HepG2 (cell line): Measurements from ENCODE around the gene F7.

Experiments used
- ASH2L ChIP-seq: fragments of 300-600, 200-600 bp; sonication (generic); IDR thresholded peaks from 2 replicates; pipeline ENCODE4 v1.7.0; 2017; ENCODE audit warnings: low read depth, mild to moderate bottlenecking, moderate library complexity, mixed read lengths, low read length; ENCODE audit not compliant: insufficient read length
- CBX5 ChIP-seq: sonication (generic); formaldehyde crosslinking; IDR thresholded peaks from 2 replicates; pipeline ENCODE4 v1.4.0; 2020; ENCODE audit warnings: missing genetic modification reagents, borderline replicate concordance
- CREB1 ChIP-seq, 2 experiments: fragments of 450-650 bp in 1 of 2; IDR thresholded peaks; 2 replicates each; pipeline ENCODE4 v1.6.1; 2016 to 2017; ENCODE audit warnings: control low read depth in 1 of 2, mild to moderate bottlenecking in 1 of 2, missing compliant biosample characterization in 1 of 2, missing genetic modification characterization in 1 of 2
- ESRRA ChIP-seq: sonication (generic); formaldehyde crosslinking; IDR thresholded peaks from 2 replicates; pipeline ENCODE4 v1.5.1; 2020; ENCODE audit warnings: mild to moderate bottlenecking, low read depth, missing genetic modification reagents
- HNF4A ChIP-seq: sonication (generic); formaldehyde crosslinking; IDR thresholded peaks from 2 replicates; pipeline ENCODE4 v1.4.0; 2020; ENCODE audit warnings: missing genetic modification reagents
- PLRG1 ChIP-seq: fragments of 450-650 bp; conservative IDR thresholded peaks from 2 replicates; pipeline ENCODE4 v1.6.1; 2016
- REL ChIP-seq: sonication (generic); formaldehyde crosslinking; conservative IDR thresholded peaks from 2 replicates; pipeline ENCODE4 v1.8.0; 2022; ENCODE audit warnings: mild to moderate bottlenecking, missing genetic modification reagents, moderate library complexity
- ZFX ChIP-seq: sonication (generic); formaldehyde crosslinking; IDR thresholded peaks from 2 replicates; pipeline ENCODE4 v1.4.0; 2020; ENCODE audit warnings: mild to moderate bottlenecking, low read depth, missing genetic modification reagents, moderate library complexity
- TF ChIP-seq, protein P1 (sequence below): sonication (generic); formaldehyde crosslinking; IDR thresholded peaks from 2 replicates; pipeline ENCODE4 v1.4.0; 2020; ENCODE audit warnings: missing genetic modification reagents
- TF ChIP-seq, protein P2 (sequence below): sonication (generic); formaldehyde crosslinking; IDR thresholded peaks from 2 replicates; pipeline ENCODE4 v1.5.0; 2020; ENCODE audit warnings: mild to moderate bottlenecking, missing genetic modification reagents, moderate library complexity
- TF ChIP-seq, protein P3 (sequence below): sonication (generic); formaldehyde crosslinking; IDR thresholded peaks from 2 replicates; pipeline ENCODE4 v1.8.1; 2023; ENCODE audit warnings: mild to moderate bottlenecking, inconsistent platforms, moderate library complexity, missing genetic modification reagents, borderline replicate concordance
- TF ChIP-seq, protein P4 (sequence below): sonication (generic); formaldehyde crosslinking; IDR thresholded peaks from 2 replicates; pipeline ENCODE4 v1.5.0; 2020; ENCODE audit warnings: missing genetic modification reagents, mild to moderate bottlenecking, borderline replicate concordance

- TF ChIP-seq PLRG1 (no peak), REL (CRISPR knock-in tag) (no peak), CBX5 (CRISPR knock-in tag) (no peak), HNF4A (CRISPR knock-in tag) (no peak), ZFX (CRISPR knock-in tag) (no peak), CREB1 (IDR thresholded peaks at IDR 0.05) (no peak), CREB1 (CRISPR knock-in tag; IDR thresholded peaks at IDR 0.05) (no peak), ASH2L (no peak), ESRRA (CRISPR knock-in tag) (no peak)
- TF ChIP-seq, protein P1, sequence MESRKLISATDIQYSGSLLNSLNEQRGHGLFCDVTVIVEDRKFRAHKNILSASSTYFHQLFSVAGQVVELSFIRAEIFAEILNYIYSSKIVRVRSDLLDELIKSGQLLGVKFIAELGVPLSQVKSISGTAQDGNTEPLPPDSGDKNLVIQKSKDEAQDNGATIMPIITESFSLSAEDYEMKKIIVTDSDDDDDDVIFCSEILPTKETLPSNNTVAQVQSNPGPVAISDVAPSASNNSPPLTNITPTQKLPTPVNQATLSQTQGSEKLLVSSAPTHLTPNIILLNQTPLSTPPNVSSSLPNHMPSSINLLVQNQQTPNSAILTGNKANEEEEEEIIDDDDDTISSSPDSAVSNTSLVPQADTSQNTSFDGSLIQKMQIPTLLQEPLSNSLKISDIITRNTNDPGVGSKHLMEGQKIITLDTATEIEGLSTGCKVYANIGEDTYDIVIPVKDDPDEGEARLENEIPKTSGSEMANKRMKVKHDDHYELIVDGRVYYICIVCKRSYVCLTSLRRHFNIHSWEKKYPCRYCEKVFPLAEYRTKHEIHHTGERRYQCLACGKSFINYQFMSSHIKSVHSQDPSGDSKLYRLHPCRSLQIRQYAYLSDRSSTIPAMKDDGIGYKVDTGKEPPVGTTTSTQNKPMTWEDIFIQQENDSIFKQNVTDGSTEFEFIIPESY (CRISPR knock-in tag) = no peak
- TF ChIP-seq, protein P2, sequence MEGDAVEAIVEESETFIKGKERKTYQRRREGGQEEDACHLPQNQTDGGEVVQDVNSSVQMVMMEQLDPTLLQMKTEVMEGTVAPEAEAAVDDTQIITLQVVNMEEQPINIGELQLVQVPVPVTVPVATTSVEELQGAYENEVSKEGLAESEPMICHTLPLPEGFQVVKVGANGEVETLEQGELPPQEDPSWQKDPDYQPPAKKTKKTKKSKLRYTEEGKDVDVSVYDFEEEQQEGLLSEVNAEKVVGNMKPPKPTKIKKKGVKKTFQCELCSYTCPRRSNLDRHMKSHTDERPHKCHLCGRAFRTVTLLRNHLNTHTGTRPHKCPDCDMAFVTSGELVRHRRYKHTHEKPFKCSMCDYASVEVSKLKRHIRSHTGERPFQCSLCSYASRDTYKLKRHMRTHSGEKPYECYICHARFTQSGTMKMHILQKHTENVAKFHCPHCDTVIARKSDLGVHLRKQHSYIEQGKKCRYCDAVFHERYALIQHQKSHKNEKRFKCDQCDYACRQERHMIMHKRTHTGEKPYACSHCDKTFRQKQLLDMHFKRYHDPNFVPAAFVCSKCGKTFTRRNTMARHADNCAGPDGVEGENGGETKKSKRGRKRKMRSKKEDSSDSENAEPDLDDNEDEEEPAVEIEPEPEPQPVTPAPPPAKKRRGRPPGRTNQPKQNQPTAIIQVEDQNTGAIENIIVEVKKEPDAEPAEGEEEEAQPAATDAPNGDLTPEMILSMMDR (CRISPR knock-in tag) = no peak
- TF ChIP-seq, protein P3, sequence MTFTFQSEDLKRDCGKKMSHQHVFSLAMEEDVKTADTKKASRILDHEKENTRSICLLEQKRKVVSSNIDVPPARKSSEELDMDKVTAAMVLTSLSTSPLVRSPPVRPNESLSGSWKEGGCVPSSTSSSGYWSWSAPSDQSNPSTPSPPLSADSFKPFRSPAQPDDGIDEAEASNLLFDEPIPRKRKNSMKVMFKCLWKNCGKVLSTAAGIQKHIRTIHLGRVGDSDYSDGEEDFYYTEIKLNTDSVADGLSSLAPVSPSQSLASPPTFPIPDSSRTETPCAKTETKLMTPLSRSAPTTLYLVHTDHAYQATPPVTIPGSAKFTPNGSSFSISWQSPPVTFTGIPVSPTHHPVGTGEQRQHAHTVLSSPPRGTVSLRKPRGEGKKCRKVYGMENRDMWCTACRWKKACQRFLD = no peak
- TF ChIP-seq, protein P4, sequence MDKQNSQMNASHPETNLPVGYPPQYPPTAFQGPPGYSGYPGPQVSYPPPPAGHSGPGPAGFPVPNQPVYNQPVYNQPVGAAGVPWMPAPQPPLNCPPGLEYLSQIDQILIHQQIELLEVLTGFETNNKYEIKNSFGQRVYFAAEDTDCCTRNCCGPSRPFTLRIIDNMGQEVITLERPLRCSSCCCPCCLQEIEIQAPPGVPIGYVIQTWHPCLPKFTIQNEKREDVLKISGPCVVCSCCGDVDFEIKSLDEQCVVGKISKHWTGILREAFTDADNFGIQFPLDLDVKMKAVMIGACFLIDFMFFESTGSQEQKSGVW = no peak
Measured at GRCh38 chr13:113129921-113130750, 24.5 kb downstream of the F7 start.
